ENCODE data around the gene C14orf39.

The C14orf39 gene, protein sequence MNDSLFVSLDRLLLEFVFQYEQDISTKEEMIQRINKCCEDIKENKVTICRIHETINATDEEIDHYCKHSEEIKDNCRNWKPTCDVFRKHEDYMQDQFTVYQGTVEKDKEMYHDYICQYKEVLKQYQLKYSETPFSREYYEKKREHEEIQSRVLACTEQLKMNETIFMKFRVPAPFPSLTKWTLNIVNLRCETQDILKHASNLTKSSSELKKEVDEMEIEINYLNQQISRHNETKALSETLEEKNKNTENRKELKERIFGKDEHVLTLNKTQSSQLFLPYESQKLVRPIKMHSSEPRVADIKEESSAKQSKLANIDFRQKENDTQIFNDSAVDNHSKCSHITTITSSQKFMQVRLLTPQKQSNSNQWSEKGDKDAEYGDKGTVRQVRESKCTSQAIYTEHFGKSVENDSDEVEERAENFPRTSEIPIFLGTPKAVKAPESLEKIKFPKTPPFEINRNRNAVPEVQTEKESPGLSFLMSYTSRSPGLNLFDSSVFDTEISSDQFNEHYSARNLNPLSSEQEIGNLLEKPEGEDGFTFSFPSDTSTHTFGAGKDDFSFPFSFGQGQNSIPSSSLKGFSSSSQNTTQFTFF

DNA sequence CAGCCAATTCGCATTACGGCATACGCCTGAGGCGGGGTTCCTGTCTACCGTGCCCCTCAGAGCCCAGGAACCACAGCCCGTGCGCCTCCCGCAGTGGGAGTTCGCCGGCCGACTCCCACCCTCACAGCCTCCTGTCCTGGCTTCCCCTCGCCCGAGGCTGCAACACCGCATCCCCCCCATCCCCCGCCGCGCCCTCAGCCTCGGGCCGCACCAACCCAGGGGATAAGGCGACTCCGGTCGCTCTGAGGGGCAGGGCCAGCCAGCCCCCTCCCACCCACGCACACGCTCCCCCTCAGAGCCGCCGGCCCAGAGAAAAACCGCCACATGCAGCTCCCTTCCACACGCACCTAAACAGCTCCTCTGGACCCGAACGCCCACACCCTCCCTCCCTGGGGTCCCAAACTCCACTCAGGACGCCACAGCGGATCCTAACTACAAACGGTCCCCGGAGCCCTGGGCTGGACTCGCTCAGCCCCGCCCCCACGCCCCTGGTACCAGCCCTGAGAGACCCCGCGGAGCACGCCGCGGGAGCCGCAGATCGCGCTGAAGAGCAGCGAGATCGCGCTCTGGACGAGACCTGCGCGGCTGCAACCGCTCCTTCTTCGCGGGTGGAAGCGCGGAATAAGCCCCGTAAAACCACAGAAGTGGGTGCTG, at the start of gene C14orf39:
C14orf39 (minus strand) TSS at position 466 of the 654 bp plus-strand sequence. CDS start 985 bp downstream, outside the sequence.
- peak; percentile 27 for DNase-seq

DNA sequence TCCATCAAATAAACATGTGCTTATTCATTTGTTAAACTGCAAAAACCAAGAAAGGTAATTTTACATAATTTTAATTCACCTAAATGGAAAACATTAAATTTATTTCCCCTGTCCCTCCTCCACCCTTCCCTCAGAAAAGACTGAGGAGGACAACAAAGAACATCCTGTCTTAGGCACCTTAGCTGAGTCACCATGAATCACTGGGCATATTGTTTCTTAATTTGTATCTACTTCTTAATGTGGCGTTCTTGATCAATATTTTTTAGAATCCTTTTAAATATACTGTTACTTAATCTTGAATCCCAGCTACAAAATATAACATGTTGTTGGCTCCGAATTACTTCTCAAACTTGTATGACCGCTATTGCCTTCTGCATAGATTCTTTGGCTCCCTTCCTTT, 46.6 kb upstream of the C14orf39 start:
- no peaks in the 10 kb centered on the region for H3K36me3 Mint-ChIP-seq
- CTCF ChIA-PET = no interaction called here
- no peak overlapping the region for H3K4me3 Mint-ChIP-seq
- no peak for DNase-seq
- H3K4me1 Mint-ChIP-seq = no peaks in the 10 kb centered on the region
- peaks cover 1% of the 10 kb centered on the region for H3K9me3 Mint-ChIP-seq
- peaks cover 9% of the 10 kb centered on the region for H3K27me3 Mint-ChIP-seq
- no peak overlapping the region for H3K27ac Mint-ChIP-seq

More for the DNA sequence above, at the start of gene C14orf39:
- H3K27ac Mint-ChIP-seq = no peak within 1 kb of the TSS
- H3K27me3 Mint-ChIP-seq = peaks cover 21% of the 10 kb centered on the region
- H3K9me3 Mint-ChIP-seq = peaks cover under 1% of the 10 kb centered on the region
- CTCF ChIA-PET = no interaction called here
- H3K4me1 Mint-ChIP-seq = peaks cover 3% of the 10 kb centered on the region
- no peaks in the 10 kb centered on the region for H3K36me3 Mint-ChIP-seq
- H3K4me3 Mint-ChIP-seq = no peak within 1 kb of the TSS

DNA sequence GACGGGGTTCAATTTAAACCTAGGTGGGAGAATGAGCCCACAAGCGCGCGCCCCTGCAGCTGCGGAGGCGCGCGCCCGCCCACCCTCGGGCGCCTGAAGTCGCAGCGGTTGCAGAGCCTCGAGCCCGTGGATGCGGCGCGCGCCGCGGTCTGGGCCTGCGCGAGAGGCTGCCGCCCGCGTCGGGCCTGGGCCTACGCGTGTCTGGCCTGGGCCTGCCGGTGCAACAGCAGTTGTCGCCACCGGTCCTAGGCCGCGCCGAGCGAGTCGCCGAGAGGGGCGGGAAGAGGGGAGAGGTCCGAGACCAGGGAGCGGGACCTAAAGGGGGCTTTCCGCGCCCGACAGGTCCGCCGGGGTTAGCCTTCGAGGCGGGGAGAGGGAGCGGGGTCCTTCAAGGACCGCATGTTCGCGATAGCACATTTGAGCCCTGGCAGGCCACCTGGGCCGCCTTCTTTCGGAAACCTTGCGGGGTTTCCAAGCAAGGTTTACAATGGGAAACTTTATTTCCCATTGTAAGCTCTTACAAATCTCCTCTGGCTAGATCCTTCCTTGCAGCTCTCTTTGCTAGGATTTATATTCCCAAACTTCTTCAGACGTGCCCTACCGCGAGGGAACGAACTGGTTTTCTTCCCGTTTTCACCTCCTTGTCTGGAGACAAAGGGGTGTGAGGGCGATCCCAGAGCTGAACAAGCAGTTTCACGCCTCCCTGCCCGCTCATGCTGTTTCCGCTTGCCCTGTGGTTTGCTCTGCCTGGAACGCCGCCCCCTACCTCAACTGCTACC, 29.8 kb upstream of the C14orf39 start:
- H3K9me3 Mint-ChIP-seq = no peaks in the 10 kb centered on the region
- peaks cover 11% of the 10 kb centered on the region for H3K4me1 Mint-ChIP-seq
- no peak for DNase-seq
- H3K36me3 Mint-ChIP-seq = peaks cover 1% of the 10 kb centered on the region
- peak overlapping the region; percentile 73 for H3K27ac Mint-ChIP-seq
- CTCF ChIA-PET = no interaction called here
- peaks cover 77% of the 10 kb centered on the region for H3K27me3 Mint-ChIP-seq
- no peak overlapping the region for H3K4me3 Mint-ChIP-seq

DNA sequence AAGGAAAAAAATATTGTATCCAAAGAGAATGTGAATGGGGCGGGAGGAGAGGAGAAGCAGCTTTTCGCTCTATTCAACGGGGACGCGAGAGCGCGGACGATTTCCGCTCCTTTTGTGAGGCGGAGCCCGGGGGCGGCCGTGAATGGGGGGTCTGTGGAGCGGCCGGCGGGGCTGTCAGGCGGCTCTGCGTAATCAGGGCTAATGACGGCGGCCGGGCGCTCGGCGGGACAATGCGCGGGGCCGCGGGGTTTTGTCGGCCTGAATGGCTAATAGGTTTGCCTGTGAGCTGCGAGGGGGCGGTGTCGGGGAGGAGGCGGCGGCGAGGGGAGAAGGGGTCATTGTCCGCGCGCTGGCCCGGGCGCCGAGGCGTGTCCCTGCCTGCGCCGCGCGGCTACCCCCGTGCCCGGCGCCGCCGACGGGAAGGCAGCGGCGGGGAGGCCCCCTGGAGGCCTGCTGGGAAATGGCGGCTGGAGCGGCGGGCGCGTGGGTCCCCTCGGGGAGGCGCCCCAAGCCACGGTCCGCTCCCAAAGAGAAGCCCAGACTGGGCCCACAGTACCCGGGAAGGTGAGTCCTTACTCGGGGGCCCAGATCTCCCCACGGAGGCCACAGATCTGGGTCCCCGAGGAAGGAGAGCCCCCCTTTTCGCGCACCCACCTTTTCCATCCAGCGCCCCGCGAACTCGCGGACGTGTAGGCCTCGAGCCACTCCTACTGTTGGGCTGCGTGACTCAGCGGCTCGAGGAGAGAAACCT, 29.1 kb upstream of the C14orf39 start:
- CTCF ChIA-PET = no interaction called here
- H3K27me3 Mint-ChIP-seq = peaks cover 79% of the 10 kb centered on the region
- H3K4me3 Mint-ChIP-seq = no peak overlapping the region
- H3K4me1 Mint-ChIP-seq = peaks cover 12% of the 10 kb centered on the region
- H3K27ac Mint-ChIP-seq = peak overlapping the region; percentile 68
- DNase-seq = no peak
- H3K9me3 Mint-ChIP-seq = no peaks in the 10 kb centered on the region
- peaks cover 1% of the 10 kb centered on the region for H3K36me3 Mint-ChIP-seq

DNA sequence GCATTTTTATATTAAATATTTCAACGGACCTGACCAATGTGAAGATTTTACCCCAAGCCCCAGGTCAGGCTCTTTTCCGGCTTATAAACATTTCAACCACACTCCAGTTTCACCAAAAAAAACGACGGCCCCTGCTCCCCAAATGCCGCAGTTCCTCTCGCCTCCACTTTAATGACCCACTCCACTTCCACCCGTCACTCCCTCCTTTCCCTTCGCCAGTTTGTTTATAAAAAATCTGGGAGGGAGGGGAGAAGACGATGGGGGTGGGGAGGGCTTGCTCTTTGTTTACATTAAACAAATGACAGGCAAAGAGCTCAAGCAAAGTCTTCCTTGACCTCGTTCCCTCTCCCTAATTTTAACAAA, 28.5 kb upstream of the C14orf39 start:
- H3K36me3 Mint-ChIP-seq = peaks cover 1% of the 10 kb centered on the region
- DNase-seq = no peak
- H3K9me3 Mint-ChIP-seq = no peaks in the 10 kb centered on the region
- peaks cover 16% of the 10 kb centered on the region for H3K4me1 Mint-ChIP-seq
- CTCF ChIA-PET = interaction anchor here (0.5 kb wide), 1 partner anchor 113 kb away, joined by 4 read pairs; no protein-coding TSS in a partner anchor
- H3K27me3 Mint-ChIP-seq = peaks cover 84% of the 10 kb centered on the region
- H3K27ac Mint-ChIP-seq = no peak overlapping the region
- H3K4me3 Mint-ChIP-seq = no peak overlapping the region

DNA sequence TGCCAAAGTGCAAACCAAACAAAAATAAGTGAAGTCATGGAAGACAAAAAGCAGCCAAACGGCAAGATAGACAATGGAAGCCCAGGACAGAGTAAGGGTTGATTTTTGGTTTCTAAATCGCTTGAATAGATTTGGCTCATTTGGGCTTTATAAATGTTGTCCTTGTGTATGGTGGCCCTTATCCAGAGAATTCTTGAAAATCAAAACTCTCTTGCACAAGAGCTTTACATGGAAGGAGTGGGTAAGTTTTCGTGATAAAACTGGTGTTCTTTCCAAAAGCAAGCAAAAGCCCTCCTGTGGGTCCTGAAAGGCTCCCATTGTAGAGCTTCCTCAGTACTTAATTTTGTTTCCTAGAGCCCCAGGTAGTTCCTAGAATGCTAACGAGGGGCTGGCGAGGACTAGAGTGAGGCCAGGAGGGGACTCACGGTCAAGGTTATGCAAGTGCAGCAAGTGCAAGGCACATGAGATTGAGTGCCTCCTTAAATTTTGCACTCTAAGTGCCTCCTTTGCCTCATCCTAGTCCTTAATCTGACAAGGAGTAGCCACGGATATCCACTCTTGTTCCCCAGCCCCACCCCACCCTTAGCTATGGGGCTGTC, 27.2 kb upstream of the C14orf39 start:
- Mint-ChIP-seq H3K4me3 (no peak overlapping the region), H3K27ac (no peak overlapping the region), H3K27me3 (peaks cover 97% of the 10 kb centered on the region), H3K4me1 (peaks cover 17% of the 10 kb centered on the region), H3K36me3 (peaks cover 1% of the 10 kb centered on the region), H3K9me3 (no peaks in the 10 kb centered on the region)
- CTCF ChIA-PET = no interaction called here
- no peak for DNase-seq

DNA sequence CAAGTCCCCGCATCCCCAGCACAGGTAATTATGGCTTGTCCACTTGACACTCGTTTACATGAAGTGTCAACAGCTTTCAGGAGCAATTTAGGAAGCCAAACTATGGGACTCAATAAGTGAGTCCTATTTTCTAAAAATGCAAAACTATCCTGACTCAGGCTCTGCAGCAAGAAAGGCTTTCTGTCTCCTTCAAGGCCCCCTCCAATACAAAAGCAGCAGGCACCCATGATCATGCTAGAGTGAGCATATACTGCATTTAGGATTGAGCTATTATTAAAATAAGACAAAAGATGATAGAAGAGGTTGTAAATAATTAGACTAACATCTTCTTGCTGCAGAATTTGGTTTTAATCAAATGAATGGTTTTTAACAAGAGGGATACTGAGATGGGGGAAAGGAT, 26.3 kb upstream of the C14orf39 start:
- DNase-seq = no peak
- peaks cover 6% of the 10 kb centered on the region for H3K36me3 Mint-ChIP-seq
- H3K9me3 Mint-ChIP-seq = no peaks in the 10 kb centered on the region
- CTCF ChIA-PET = no interaction called here
- no peak overlapping the region for H3K4me3 Mint-ChIP-seq
- no peak overlapping the region for H3K27ac Mint-ChIP-seq
- H3K27me3 Mint-ChIP-seq = peaks cover 98% of the 10 kb centered on the region
- H3K4me1 Mint-ChIP-seq = peaks cover 17% of the 10 kb centered on the region

DNA sequence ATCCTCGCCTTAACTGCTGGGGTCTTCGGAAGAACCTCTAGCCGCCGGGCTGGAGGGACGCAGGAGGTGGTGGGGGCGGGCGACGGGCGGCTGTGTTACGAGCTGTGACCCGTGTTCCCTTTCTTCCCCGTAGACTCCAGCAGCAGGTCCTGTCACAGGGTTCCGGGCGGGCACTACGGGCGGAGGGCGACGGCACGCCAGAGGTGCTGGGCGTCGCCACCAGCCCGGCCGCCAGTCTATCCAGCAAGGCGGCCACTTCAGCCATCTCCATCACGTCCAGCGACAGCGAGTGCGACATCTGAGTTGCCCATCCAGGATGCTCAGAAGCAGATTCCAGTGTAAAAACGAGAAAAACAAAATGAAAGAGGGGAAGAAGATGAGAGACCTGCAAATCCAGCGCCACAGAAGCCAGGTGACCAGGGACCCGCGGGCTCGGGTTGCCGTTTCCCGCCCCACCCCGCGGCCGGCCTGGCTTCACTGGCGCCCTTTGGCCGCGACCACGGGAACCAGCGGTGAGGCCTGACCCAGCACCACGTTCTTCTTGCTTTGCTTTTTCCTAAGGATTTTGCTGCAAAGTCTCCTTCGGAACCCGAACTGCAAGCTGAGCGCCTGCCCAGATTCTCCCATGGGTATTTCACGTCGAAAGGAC, 25.2 kb upstream of the C14orf39 start:
- H3K27me3 Mint-ChIP-seq = peaks cover 98% of the 10 kb centered on the region
- no peak overlapping the region for H3K4me3 Mint-ChIP-seq
- H3K27ac Mint-ChIP-seq = no peak overlapping the region
- DNase-seq = no peak
- peaks cover 6% of the 10 kb centered on the region for H3K36me3 Mint-ChIP-seq
- CTCF ChIA-PET = no interaction called here
- no peaks in the 10 kb centered on the region for H3K9me3 Mint-ChIP-seq
- H3K4me1 Mint-ChIP-seq = peaks cover 14% of the 10 kb centered on the region

DNA sequence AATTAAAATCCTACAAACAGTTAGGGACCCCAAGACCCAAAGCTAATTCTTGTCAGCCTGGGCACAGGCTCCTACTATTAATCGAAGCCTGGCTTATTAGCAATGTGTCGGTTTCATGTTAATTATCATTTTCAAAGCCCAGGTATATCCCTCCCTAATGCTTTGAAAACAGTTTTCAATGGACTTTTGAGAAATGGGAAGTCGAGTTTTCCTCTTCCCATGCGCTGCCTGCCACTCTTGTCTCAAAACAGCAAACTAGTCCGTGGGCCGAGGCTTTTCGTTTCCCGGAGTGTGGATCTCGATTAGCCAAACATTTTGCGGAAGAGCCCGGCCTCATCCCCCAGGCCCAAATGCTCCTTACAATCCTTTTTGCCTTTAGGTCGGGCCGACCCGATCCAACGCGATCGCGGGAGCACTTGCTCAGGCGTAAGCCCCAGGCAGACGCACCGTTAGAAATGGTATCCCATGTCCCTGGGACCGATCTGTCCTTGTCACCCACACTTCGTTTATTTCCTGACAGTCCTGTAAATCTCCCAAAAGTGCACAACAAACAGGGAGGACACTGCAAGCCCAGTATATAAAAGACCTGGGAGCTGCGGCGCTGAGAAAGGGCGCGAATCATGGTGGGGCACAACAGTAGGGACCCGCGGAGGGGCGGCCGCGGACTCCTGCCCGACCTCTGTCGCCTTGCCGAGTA, 24.5 kb upstream of the C14orf39 start:
- CTCF ChIA-PET = no interaction called here
- no peak for DNase-seq
- Mint-ChIP-seq H3K27me3 (peaks cover 98% of the 10 kb centered on the region), H3K27ac (no peak overlapping the region), H3K36me3 (peaks cover 6% of the 10 kb centered on the region), H3K9me3 (no peaks in the 10 kb centered on the region), H3K4me1 (peaks cover 12% of the 10 kb centered on the region), H3K4me3 (no peak overlapping the region)

DNA sequence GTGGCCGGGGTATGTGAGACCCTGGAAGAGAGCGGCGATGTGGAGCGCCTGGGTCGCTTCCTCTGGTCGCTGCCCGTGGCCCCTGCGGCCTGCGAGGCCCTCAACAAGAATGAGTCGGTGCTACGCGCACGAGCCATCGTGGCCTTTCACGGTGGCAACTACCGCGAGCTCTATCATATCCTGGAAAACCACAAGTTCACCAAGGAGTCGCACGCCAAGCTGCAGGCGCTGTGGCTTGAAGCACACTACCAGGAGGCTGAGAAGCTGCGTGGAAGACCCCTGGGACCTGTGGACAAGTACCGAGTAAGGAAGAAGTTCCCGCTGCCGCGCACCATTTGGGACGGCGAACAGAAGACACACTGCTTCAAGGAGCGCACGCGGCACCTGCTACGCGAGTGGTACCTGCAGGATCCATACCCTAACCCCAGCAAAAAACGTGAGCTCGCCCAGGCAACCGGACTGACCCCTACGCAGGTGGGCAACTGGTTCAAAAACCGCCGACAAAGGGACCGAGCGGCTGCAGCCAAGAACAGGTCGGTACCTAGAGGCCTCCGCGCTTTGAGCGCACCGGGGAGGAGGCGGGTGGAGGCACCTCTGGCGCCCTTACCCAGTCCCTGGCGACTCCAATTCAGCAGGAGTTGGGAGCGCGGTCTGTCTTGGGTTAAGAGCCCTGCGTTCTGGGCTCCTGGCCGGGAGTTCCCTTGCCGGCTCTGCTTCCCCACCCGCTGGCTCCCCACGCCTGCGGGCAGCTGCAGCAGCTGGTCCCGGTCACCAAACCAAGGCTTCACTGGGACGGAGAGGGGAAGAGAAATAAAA, 23.8 kb upstream of the C14orf39 start:
- Mint-ChIP-seq H3K27ac (peak overlapping the region; percentile 14), H3K4me1 (peaks cover 9% of the 10 kb centered on the region), H3K9me3 (no peaks in the 10 kb centered on the region), H3K4me3 (peak overlapping the region; percentile 12), H3K27me3 (peaks cover 91% of the 10 kb centered on the region), H3K36me3 (peaks cover 6% of the 10 kb centered on the region)
- CTCF ChIA-PET = interaction anchor here (0.7 to 0.9 kb wide), 2 partner anchors 14 to 141 kb away, joined by 3 to 4 read pairs; no protein-coding TSS in a partner anchor
- no peak for DNase-seq

DNA sequence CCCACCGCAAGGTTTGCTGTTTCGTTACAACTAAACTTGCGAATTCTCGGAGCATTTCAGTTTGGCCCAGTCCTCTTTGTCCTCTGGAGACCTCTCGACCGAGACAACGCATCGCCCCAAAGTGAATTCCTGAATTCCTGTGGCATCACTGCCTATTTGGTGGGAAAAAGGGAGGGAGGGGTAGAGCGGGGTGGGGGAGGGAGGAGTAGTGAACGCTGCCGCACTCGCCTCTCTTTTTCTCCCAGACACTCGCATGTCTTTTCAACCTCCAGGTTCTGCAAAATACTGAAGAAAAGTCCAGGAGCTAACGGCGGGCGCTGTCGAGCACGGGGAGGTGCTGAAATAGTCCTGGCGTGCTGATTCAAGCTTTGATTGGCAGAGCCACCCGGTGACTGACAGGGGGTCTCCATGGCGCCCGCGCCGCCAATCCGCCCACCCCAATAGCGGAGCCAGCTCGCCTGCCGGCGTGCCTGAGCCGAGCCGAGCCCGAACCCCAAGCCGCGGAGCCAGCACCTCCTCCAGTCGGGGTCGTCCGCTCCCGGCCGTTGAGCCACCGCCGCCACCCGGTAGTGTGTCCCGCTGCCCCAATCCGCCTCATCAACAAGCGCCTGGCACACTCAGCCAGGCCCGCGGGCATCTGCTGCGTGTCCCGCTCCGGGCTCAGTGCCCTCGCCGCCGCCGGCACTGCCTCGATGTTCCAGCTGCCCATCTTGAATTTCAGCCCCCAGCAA, 23.0 kb upstream of the C14orf39 start, which contains the start of gene SIX6:
SIX6 (plus strand) TSS at position 440 of the 731 bp plus-strand sequence; CDS start at position 693, 253 bp downstream.
- H3K27ac Mint-ChIP-seq = peak within 1 kb of the TSS; percentile 14
- H3K9me3 Mint-ChIP-seq = no peaks in the 10 kb centered on the region
- peaks cover 84% of the 10 kb centered on the region for H3K27me3 Mint-ChIP-seq
- H3K4me1 Mint-ChIP-seq = peaks cover 6% of the 10 kb centered on the region
- H3K36me3 Mint-ChIP-seq = peaks cover 6% of the 10 kb centered on the region
- no peak for DNase-seq
- H3K4me3 Mint-ChIP-seq = peak within 1 kb of the TSS; percentile 12
- CTCF ChIA-PET = interaction anchor here (0.7 to 1.2 kb wide), 3 partner anchors 13 to 142 kb away, joined by 3 to 4 read pairs (median 3); no protein-coding TSS in a partner anchor
